Ecto neural progenitor cell (in vitro differentiated cells): ENCODE results near the gene TRIP12.
"Not testable (repeated sequence)": the region's sequence is repeated elsewhere in the genome, so short reads cannot be mapped to it uniquely, and the experiment has no call there.

Experiments used
- DNase-seq: peaks from one replicate; pipeline ENCODE4 v3.0.0-alpha.2; 2018; ENCODE audit warnings: low spot score

TRIP12 gene

GRCh38 chr2:229874647-229875046 lies 47.2 kb downstream of the TRIP12 start:
- no peak for DNase-seq

GRCh38 chr2:229873123-229873581 lies 48.7 kb downstream of the TRIP12 start:
- no peak for DNase-seq

GRCh38 chr2:229870903-229871656 lies 50.7 kb downstream of the TRIP12 start:
- DNase-seq = no peak

GRCh38 chr2:229869226-229869625 lies 52.6 kb downstream of the TRIP12 start:
- DNase-seq = no peak

- DNase-seq = no peak
Observed at GRCh38 chr2:229868794-229869193, 53.0 kb downstream of the TRIP12 start.

GRCh38 chr2:229865033-229865432 lies 56.8 kb downstream of the TRIP12 start:
- no peak for DNase-seq

- DNase-seq = no peak
Observed at GRCh38 chr2:229861431-229861830, 60.4 kb downstream of the TRIP12 start.

GRCh38 chr2:229860334-229860733 lies 61.5 kb downstream of the TRIP12 start:
- no peak for DNase-seq

GRCh38 chr2:229858351-229858750 lies 63.5 kb downstream of the TRIP12 start:
- no peak for DNase-seq

GRCh38 chr2:229857634-229858033 lies 64.2 kb downstream of the TRIP12 start:
- DNase-seq = no peak

GRCh38 chr2:229856413-229856812 lies 65.4 kb downstream of the TRIP12 start:
- DNase-seq = no peak

GRCh38 chr2:229855116-229855515 lies 66.7 kb downstream of the TRIP12 start:
- DNase-seq = no peak

- no peak for DNase-seq
Observed at GRCh38 chr2:229852565-229852964, 69.2 kb downstream of the TRIP12 start.

- DNase-seq = no peak
Observed at GRCh38 chr2:229851870-229852269, 69.9 kb downstream of the TRIP12 start.

- not testable (repeated sequence) for DNase-seq
Observed at GRCh38 chr2:229850355-229851275, 71.2 kb downstream of the TRIP12 start.

- no peak for DNase-seq
Observed at GRCh38 chr2:229849073-229849472, 72.7 kb downstream of the TRIP12 start.

- DNase-seq = no peak
Observed at GRCh38 chr2:229843613-229844012, 78.2 kb downstream of the TRIP12 start.

- DNase-seq = no peak
Observed at GRCh38 chr2:229838729-229839128, 83.1 kb downstream of the TRIP12 start.

- no peak for DNase-seq
Observed at GRCh38 chr2:229836847-229837246, 85.0 kb downstream of the TRIP12 start.

- no peak for DNase-seq
Observed at GRCh38 chr2:229835596-229836283, 86.1 kb downstream of the TRIP12 start.

GRCh38 chr2:229834368-229834767 lies 87.4 kb downstream of the TRIP12 start:
- DNase-seq = not testable (repeated sequence)

GRCh38 chr2:229832510-229832898 lies 89.3 kb downstream of the TRIP12 start:
- no peak for DNase-seq
